Activated CD4-positive, alpha-beta T cell treated with anti-CD3 and anti-CD28 coated beads, Interleukin-2, amount 50 U/mL, for 4 hours (primary cell): ENCODE measurements around the gene ARL13B.
"Not testable (repeated sequence)": the region's sequence is repeated elsewhere in the genome, so short reads cannot be mapped to it uniquely, and the experiment has no call there.

Experiments used
- DNase-seq, 2 experiments: peaks; one replicate each; pipeline ENCODE4 v3.0.0-alpha.2; 2020

The ARL13B gene

DNA sequence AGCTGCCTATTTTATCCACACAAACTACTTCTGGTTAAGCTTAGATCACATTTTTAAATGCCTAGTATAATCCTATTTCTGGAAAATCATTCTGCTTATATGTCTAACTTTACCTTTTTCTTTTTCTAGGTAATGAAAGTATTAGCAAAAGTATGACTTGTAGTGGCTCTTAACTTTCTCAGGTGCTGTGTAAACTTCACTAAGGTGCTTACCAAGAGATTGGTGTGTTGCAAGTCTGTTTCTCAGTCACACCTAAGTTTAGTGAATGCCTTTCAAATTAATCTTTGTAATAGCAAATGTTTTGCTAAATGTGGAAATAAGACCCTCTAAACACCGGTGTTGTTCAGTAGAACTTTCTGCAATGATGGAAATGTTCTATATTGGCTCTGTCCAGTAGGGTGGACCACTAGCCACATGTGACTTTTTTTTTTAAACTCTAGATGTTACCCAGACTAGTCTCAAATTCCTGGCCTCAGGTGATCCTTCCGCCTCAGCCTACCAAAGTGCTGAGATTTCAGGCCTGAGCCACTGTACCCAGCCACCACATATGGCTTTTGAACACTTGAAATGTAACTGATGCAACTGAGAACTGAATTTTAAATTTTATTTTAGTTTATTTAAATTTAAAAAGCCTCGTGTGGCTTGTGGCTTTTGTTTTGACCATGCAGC, 22.0 kb downstream of the ARL13B start:
- DNase-seq, result no peak

DNA sequence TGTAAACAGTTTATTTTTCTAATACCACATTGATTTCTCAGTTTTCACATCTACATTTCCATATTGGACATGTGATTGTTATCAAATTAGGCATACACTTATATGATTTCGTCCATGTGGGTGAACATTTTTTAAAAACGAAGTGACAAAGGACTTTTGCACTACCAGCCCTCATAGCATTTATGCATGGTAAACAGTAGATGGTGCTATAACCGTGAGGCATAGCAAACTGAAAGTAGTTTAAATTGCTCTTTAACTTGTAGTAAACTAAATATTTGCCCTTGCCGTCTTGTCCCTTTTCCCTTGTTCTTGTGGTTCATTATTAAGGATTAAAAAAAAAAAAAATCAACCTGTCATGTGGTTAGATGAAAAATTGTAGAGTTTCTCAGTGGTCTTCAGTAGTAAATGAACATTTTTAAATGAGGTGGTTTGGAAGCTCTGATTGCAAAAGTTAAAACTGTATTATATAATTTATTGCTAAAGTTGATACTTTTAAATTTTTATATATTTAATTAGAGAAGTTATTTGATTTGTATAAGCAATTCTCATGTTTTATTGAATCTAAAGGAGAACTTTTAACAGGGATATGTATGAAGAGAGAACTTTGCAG, 24.5 kb downstream of the ARL13B start:
- no peak for DNase-seq

DNA sequence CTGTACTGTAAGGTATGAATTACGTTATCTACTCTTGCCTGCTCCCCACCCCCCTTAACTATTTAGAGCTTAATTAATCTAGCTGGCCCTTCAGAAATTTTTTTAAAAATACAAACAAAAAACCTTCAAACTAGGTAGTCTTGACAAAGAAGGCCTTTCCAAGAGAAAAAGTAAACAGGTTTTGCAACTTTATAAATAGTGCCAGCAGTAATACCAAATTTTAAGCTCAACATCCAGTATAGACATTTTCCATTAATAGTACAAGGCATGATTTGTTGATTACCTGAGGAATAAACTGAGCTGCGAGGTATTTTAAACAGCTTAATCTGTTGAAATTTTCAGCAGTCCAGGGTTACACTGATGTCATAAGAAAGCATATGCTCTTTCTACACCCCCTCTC, 28.3 kb downstream of the ARL13B start:
- no peak for DNase-seq

DNA sequence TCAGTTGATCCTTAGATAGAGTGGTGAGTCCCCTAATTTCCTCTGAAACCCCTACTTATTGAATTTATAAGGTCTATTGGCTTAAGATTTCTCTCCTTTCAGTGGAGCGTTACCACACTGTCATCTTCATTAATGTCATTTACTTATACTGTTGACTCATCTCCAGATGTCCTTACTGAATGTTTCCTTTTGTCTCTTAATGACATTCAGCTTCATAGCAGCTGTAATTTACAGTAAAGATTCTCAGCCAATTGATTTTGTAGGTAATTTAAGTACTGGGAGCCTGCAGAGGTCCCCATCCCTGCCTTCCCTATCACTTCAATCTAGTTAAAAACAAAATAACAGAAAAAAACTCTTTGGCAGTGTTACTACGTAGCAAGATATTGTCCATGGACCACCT, 29.7 kb downstream of the ARL13B start:
- DNase-seq, result no peak

DNA sequence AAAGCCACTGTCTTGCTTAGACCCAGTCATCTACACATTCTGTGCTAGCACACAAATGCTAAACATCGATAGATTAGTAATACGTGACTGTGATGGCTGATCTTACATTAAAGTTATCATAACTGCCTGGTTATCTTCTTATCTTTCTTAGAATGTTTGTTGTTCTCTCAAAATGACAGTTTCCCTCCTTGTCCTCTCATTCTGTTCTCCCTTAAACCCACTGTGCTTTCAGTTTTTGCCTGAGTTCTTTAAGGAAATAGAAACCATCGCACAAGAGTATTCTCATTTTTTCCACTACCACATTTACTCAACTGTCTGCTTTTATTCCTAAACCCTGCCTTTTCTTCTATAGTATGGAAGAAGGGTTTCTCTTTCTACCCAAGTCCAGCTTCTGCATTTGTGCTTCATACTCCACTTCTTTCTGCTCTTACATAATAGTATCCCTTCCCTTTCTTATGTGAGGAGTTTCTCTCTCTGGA, 31.3 kb downstream of the ARL13B start:
- DNase-seq, result no peak

DNA sequence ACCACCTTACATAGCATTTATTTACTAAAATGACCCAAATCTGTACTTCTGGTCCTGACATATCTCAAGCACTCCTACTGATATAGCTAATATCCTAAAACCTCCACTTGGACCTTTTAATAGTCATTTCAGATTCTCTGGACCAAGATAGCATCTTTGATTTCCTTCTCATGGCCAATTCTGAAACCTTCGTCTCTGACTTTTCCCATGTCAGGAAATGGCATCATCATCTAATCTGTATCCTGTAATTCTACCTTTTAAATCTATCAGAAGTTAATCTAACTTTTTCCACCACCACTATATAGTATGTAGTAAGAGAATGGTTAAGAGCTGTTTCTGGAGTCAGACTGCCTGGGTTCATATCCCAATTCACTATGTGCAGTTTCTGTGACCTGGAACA, 32.2 kb downstream of the ARL13B start:
- DNase-seq, result no peak

DNA sequence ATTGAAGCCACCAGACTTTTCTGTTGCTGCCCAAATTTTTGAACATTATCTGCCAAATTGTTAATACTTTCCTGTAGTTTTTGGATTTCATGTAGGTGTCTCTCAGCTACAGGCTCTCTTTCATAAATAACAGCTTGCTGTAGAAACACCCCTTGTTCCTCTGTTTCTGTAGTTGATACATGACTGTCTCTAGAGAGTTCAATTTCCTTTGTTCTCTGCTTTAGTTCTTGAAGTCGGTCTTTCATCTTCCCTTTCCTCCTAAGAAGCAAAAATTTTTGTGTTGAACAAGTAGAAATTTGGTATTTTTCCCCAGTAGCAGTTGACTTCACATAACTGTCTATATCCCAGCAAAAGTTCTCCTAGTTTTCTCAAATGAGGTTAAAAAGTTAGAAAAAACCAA, 35.1 kb downstream of the ARL13B start:
- DNase-seq, result no peak

DNA sequence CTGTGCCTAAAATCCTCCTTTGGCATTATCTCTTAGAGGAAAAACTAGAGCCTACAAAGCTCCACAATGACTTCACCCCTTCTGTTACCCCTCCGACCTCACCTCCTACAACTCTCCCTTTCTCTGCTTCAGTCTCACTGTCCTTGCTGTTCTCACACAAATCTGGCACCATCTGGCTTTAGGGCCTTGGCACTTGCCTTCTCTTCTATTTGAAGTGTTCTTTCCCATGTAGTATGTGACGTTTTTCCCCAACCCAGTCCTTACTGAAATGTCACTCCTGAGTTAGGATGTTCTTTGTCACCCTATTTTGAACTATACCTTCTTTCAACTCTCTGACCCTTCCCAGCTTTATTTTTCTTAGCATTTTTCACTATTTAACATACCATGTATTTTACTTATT, 39.7 kb downstream of the ARL13B start:
- DNase-seq, result no peak

DNA sequence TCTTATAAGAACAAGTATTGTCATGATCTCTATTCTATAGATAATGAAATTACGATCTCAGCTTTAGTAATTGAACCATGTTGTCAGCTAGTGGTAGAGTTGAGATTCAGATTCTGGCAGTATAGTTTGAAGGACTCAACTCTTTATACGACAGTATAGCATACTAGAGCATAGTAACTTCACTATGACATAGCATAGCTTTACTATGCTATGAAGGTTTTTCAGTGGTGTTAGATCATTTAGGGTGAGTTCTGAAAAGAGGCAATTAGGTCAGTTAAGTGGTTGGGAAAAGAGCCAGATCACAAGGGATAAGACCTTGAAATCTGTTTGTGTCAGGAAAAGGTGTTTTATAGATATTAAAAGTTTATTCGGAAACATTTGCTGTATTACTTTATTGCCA, 40.3 kb downstream of the ARL13B start:
- no peak for DNase-seq

DNA sequence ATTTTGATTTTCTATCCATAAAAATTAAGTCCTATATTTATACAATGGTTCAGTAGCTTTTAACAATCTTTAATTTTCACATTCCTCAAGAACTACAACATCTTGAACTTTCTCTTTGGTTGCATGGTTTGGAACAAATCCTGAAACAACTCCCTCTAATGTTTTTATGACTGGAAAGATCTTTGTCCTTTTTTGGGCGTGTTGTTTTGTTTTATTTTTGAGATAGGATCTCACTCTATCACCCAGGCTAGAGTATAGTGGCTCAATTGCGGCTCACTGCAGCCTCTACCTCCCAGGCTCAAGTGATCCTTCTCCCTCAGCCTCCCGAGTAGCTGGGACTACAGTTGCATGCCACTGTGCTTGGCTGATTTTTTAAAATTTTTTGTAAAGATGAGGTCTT, 44.4 kb downstream of the ARL13B start:
- no peak for DNase-seq

DNA sequence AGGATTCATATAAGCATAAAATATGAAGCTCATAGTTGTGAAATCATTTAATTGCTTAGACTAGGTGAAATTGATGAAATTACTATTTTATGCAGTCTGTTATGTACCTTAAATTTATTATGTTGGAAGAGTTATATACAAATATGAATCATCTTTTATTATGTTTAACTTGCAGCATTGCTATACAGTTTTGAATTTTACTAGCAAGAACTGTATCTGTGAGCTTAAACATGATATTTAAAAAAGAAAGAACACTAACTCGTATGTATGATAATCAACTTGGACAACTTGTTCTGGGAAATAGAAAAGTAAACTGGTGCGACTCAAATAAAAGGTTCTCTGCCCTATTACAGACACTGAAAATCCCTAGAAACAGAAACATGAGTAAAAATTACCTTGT, 46.7 kb downstream of the ARL13B start:
- no peak for DNase-seq

DNA sequence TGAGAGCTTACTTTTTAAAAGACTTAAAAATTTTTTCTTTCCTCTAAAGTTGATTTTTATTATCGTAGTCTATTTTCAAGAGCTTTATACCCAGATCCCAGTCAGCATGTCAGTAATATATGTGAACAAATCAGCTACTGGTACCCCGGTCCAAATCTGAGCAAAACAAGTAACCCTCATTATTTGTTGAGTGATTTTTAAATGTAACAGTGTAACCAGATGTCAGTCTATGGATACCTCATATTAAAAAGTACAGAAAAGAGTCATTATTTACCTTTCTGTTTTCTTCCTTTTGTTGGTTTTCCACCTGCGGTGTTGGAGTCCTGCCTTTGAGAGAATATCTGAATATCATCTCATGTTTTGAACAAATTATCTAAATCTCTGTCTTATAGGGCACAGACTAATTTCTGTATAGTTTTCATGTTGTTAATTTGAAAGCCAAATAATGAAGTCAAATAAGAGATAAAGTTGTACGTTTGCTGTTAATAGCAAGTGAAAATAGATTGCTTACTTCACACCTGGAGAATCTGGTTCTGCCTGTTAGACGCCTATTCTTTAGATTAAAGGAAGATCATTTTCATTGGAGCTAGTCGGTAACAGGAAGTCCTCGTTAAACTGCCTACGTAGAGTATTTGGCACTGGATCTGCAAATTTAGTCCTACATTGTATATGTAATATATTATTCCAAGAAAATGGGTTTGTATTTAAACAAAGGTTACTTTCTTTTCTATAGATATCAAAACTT, 48.3 kb downstream of the ARL13B start, which contains the start of gene STX19:
STX19 (minus strand) TSS at position 505 of the 745 bp plus-strand sequence. CDS start 13,328 bp downstream, outside the sequence.
- DNase-seq, result no peak

DNA sequence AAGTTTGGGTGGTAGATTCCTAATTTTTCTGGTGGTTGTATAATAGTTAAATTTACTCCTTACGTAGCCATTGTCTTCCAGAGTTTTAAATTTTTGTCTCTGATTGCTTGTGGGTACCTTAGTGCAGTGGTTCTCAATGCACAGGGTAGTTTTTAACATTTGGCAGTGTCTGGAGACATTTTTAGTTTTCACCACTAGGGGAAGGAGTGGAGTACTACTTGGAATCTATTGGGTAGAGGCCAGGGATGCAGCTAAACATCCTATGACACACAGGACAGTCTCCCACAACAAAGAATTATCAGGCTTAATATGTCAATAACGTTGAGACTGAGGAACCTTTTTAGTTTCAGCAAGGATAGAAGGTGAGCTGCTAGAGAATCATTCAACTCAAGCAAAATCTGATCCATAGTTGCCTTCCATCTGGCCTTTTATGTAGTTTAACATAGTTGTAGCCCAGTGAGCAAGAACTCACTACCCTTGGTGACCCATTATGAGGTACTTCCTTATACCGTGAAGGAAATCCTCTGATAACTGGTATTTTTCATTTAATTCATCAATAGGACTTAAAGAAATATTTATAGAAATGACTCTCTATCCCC, 57.1 kb downstream of the ARL13B start:
- no peak for DNase-seq

DNA sequence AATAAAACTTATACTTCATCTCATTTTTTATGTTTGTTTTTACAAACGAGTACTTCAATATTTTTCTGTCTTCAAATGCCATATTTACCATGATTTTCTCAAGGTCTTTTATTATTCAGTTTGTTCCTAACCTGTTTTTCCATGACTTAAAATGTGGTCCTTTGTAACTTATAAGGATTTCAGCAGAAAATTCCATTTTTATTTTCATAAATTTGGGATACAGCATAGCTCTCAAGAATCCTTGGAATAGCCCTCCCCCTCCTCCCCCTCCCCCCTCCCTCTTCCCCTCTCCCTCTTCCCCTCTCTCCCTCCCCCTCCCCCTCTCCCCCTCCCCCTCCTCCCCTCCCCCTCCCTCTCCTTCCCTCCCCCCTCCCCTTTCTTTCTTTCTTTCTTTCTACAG, 63.3 kb downstream of the ARL13B start:
- no peak for DNase-seq

DNA sequence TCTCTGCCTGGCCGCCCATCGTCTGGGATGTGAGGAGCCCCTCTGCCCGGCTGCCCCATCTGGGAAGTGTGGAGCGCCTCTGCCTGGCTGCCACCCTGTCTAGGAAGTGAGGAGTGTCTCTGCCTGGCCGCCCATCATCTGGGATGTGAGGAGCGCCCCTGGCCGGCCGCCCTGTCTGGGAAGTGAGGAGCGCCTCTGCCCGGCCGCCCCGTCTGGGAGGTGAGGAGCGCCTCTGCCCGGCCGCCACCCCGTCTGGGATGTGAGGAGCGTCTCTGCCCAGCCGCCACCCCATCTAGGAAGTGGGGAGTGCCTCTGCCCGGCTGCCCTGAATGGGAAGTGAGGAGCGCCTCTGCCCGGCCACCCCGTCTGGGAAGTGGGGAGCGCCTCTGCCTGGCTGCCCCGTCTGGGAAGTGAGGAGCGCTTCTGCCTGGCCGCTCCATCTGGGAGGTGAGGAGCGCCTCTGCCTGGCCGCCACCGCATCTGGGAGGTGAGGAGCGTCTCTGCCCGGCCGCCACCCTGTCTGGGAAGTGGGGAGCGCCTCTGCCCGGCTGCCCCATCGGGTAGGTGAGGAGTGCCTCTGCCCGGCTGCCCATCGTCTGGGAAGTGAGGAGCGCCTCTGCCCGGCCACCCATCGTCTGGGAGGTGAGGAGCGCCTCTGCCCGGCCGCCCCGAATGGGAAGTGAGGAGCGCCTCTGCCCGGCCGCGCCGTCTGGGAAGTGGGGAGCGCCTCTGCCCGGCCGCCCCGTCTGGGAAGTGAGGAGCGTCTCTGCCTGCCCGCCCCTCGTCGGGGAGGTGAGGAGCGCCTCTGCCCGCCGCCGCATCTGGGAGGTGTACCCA, 64.4 kb downstream of the ARL13B start:
- DNase-seq, result not testable (repeated sequence)

DNA sequence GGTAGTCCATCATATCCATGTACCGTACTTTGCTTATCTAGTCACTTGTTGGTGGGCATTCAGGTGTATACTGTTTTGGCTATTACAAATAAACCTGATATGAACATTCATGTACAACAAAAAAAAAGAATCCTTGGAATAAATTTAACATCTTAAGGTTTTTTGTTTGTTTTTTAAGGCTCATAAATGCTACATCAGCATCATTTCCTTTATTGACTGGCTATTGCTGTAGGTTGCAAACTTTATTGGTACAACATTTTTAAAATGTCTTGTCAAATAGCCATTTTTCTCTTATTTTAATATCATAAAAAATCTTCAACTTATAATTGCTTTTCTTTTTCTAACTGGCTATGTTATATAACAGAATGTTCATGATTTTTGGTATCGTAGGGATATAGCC, 66.6 kb downstream of the ARL13B start:
- DNase-seq, result no peak

DNA sequence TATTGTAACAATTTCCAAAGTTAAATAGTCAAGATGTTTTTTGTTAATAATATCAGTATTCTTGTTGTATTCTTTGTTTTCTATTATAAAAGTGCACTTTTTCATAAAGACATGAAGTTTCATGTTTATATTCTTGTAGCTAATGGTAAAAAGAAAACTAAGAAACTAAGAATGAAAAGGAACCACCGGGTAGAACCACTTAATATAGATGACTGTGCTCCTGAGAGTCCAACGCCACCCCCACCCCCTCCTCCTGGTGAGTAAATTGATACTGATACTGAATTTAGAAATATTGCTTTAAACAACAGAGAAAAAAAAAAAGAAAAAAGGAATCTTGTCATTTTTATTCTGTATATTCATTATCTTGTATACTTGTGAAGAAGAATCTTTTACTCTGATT, 69.3 kb downstream of the ARL13B start:
- DNase-seq, result no peak

DNA sequence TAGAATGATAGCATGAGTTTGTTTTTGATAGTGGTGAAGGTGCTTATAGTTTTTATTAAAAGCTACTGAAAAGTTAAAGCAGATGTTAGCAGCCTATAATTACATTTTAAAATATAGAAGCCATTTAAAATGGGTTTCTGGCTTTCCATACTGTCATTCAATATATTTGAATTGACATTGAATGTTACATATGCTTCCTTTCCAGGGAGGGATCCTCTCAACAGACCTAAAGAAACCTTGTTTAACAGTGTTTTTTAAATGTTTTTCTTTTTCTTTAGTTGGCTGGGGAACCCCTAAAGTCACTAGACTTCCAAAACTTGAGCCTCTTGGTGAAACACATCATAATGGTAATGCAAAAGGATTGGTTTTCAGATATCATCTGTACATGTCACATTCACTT, 70.6 kb downstream of the ARL13B start:
- DNase-seq, result no peak

DNA sequence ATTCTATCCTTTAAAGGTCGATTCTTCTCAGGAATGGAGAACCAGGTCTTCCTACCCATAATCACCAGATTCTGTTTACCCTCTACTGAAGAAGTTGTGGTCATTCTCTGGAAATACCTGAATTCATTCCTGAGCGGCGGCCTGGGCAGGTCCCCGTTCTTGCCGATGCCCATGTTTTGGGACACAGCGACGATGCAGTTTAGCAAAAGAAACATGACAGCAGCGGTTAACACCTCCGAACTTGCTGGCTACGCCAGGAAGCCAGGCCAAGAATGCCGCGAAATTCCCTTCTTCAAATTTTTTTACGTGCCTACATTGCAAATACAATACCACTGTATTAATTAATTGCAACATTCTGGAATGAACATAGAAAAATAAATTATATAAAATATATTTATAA, 81.3 kb downstream of the ARL13B start:
- DNase-seq, result no peak

DNA sequence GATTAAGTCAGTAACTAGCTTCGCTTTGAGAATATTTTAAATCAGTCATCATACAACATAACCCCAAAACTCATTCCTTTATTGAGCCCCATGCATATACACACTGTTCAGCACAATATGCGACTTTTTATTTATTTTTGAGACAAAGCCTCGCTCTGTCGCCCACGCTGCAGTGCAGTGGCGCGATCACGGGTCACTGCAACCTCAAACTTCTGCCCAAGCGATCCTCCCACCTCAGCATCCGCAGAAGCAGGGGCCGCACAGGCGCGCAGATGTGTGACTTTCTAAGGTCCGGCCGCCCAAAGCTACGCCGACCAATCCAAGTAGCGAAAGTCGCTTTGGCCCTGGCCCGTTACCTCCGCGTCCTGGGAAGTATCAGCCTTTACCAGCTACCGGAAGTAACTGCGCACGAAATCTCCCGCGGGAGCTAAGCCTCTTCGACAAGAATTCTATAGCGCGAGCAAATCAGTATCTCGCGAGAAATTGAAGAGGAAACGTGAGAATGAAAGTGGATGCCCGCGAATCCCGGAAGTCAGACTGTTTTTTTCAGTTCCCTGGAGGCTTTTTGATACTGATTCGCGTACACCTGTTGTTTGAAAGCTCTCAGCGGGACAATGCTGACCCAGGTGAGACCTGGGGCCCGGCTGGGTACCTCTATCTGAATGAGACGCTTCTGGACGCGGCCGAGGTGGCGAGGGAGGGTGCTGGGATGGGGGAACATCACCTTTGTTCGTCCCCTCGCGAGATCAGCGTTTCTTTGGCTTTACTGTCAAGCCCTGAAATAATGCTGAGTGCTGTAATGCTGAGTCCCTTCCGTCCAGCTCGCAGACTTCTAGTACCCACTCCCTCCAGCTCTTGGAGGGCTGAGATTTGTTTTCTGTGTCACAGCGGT, 82.8 kb downstream of the ARL13B start, which contains the start of the genes DHFR2 and NSUN3:
DHFR2 (minus strand) TSS at position 404 of the 892 bp plus-strand sequence. CDS start 1,405 bp downstream, outside the sequence.
NSUN3 (plus strand) TSS at position 549 of the 892 bp plus-strand sequence; CDS start at position 615, 66 bp downstream.
- DNase-seq, result peak; percentile 71 to 75

DNA sequence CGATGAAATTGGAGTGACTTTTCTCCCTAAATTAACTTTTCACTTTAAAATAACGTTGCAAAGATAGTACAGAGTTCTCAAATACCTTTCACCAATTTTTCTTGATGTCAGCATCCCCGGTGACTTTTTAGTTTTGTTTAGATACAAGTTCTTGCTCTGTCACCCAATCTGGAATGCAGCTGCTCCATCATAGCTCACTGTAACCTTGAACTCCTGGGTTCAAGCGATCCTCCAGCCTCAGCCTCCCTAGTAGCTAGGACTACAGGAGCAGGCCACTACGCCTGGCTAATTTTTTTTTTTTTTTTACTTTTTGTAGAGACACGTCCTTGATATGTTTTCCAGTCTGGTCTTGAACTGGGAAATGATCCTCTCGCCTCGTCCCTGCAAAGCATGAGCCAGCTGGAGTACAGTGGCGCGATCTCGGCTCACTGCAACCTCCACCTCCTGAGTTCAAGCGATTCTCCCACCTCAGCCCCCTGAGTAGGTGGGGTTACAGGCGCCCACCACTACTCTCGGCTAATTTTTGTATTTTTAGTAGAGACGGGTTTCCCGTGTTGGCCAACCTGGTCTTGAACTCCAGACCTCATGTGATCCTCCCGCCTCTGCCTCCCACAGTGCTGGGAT, 83.7 kb downstream of the ARL13B start:
- DNase-seq, result no peak
